GM12878 (cell line): Measurements from ENCODE around the gene STK17A. TPM values are rescaled to one million over a fixed set of nuclear protein-coding genes. Genes with fewer than 3 reads are reported as not detected.
A peak's percentile ranks its signal among the peaks of the same experiment; 100 is the strongest.

Experiments used
- CBFB ChIP-seq: IDR thresholded peaks from 2 replicates; pipeline ENCODE4 v1.6.1; 2016; ENCODE audit warnings: antibody characterized with exemption, low read depth
- CREB1 ChIP-seq: IDR thresholded peaks from 2 replicates; pipeline ENCODE4 v1.6.1; 2012; ENCODE audit warnings: low read depth, mild to moderate bottlenecking, inconsistent platforms
- FOXM1 ChIP-seq: IDR thresholded peaks from 2 replicates; pipeline ENCODE4 v1.6.1; 2012; ENCODE audit warnings: low read depth, mild to moderate bottlenecking, inconsistent platforms, low read length, moderate library complexity
- GABPA ChIP-seq: IDR thresholded peaks from 2 replicates; pipeline ENCODE4 v1.6.1; 2014; ENCODE audit warnings: antibody characterized with exemption, low read depth, mild to moderate bottlenecking, inconsistent platforms
- HDAC6 ChIP-seq: fragments of 200-600 bp; sonication (generic); IDR thresholded peaks from one replicate; pipeline ENCODE4 v1.8.0; 2017; ENCODE audit warnings: antibody characterized with exemption; ENCODE audit not compliant: unreplicated experiment
- IKZF1 ChIP-seq: fragments of 450-650 bp; conservative IDR thresholded peaks from 2 replicates; pipeline ENCODE4 v1.6.1; 2017; ENCODE audit warnings: antibody characterized with exemption, mild to moderate bottlenecking
- KAT2A ChIP-seq: conservative IDR thresholded peaks from 2 replicates; pipeline ENCODE4 v1.6.1; 2011; ENCODE audit warnings: low read depth, low read length; ENCODE audit not compliant: control insufficient read depth
- LARP7 ChIP-seq: fragments of 450-650 bp; IDR thresholded peaks from 2 replicates; pipeline ENCODE4 v1.6.1; 2017; ENCODE audit warnings: mild to moderate bottlenecking
- MYB ChIP-seq: fragments of 150-350 bp; IDR thresholded peaks from 2 replicates; pipeline ENCODE4 v1.6.1; 2014; ENCODE audit warnings: mild to moderate bottlenecking, low read depth, low read length, borderline replicate concordance
- NR2C2 ChIP-seq: IDR thresholded peaks from 2 replicates; pipeline ENCODE4 v1.6.1; 2011; ENCODE audit warnings: borderline replicate concordance, low read depth; ENCODE audit not compliant: control insufficient read depth, insufficient read length
- NRF1 ChIP-seq: conservative IDR thresholded peaks from 2 replicates; pipeline ENCODE4 v1.6.1; 2011; ENCODE audit warnings: mild to moderate bottlenecking, low read depth, low read length, improper control_type of control experiment
- POLR2AphosphoS5 ChIP-seq: IDR thresholded peaks from 2 replicates; pipeline ENCODE4 v1.6.1; 2011; ENCODE audit warnings: mild to moderate bottlenecking, low read length, inconsistent platforms
- ZNF274 ChIP-seq: IDR thresholded peaks from one replicate; pipeline ENCODE4 v1.8.0; 2011; ENCODE audit not compliant: insufficient read length, insufficient read depth
- ZNF384 ChIP-seq: IDR thresholded peaks from 2 replicates; pipeline ENCODE4 v1.6.1; 2012; ENCODE audit warnings: low read depth, mild to moderate bottlenecking, low read length, improper control_type of control experiment, borderline replicate concordance
- polyA plus RNA-seq, 11 experiments: library from polyadenylated mRNA; depleted of rRNA in 4 of 11; unstranded in 6 of 11; stranded (reverse) in 5 of 11; fragments of >200 nt; fragmentation: Nextera tagmentation in 4 of 11; fragmentation: Illumina TruSeq in 1 of 11; extraction: Ambion mirVana in 4 of 11; extraction: Trizol in 1 of 11; gene quantifications; 1 replicate in 1 of 11; 2 replicates in 10 of 11; pipeline versions ENCODE4 v1.2.1 to v1.2.3, GENCODE V29; 2011 to 2016; ENCODE audit warnings: inconsistent platforms in 2 of 11, missing spikeins in 2 of 11, low read depth in 1 of 11
- total RNA-seq, 4 experiments: library from RNA; depleted of rRNA in 3 of 4; stranded (reverse); fragments of >200 nt in 3 of 4; fragmentation: Illumina TruSeq in 1 of 4; extraction: Trizol in 1 of 4; gene quantifications; 2 replicates each; pipeline versions ENCODE4 v1.2.1 to v1.2.3, GENCODE V29; 2013 to 2021
- TF ChIP-seq, protein P1 (sequence below): fragments of 450-650 bp; IDR thresholded peaks from 2 replicates; pipeline ENCODE4 v1.6.1; 2016; ENCODE audit warnings: mild to moderate bottlenecking, moderate library complexity, borderline replicate concordance
- TF ChIP-seq, protein P2 (sequence below): fragments of 450-650 bp; IDR thresholded peaks from 2 replicates; pipeline ENCODE4 v1.6.1; 2016; ENCODE audit warnings: mild to moderate bottlenecking
- TF ChIP-seq, protein P3 (sequence below): IDR thresholded peaks from 2 replicates; pipeline ENCODE4 v1.6.1; 2012; ENCODE audit warnings: improper control_type of control experiment, low read depth, low read length; ENCODE audit not compliant: insufficient replicate concordance
- TF ChIP-seq, protein P4 (sequence below): fragments of 450-650 bp; IDR thresholded peaks from 2 replicates; pipeline ENCODE4 v1.6.1; 2017; ENCODE audit warnings: low read depth, mild to moderate bottlenecking, moderate library complexity

STK17A gene
- total and polyA plus RNA-seq, 10 of the 15 experiments (the other 5 are each of a cell fraction or from before 2014, with no cell fraction given) = 18.5 to 91.6 (median 70.8) TPM

DNA sequence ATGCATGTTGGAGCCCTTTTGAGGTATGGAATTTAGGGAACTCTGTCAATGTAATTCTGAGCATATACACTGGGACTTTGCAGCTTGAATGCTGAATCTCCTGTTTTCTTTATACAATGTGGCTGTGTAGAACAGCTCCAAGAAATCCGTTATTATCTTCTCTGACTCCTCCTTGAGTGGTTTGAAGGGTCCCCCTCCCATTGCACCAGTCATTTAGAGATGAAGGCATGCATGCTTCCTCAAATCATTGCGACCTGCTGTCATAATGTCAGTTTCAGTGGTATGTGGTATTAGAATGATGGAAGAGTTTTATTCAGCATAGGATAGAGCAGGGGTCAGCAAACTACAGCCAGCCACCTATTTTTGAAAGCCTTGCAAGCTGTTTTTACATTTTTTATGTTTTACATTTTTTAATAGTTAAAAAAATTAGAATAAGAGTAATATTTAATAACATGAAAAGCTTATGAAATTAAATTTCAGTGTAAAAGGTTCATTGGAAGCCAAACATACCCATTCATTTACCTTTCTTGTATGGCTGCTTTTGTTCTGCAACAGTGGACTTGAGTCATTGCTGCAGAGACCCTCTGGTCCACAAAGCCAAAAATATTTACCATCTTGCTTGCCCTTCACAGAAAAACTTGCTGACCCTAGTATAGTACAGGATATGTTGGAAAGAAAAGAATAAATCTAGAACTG is 8.1 kb downstream of the STK17A start (continued):
- TF ChIP-seq, protein P1, sequence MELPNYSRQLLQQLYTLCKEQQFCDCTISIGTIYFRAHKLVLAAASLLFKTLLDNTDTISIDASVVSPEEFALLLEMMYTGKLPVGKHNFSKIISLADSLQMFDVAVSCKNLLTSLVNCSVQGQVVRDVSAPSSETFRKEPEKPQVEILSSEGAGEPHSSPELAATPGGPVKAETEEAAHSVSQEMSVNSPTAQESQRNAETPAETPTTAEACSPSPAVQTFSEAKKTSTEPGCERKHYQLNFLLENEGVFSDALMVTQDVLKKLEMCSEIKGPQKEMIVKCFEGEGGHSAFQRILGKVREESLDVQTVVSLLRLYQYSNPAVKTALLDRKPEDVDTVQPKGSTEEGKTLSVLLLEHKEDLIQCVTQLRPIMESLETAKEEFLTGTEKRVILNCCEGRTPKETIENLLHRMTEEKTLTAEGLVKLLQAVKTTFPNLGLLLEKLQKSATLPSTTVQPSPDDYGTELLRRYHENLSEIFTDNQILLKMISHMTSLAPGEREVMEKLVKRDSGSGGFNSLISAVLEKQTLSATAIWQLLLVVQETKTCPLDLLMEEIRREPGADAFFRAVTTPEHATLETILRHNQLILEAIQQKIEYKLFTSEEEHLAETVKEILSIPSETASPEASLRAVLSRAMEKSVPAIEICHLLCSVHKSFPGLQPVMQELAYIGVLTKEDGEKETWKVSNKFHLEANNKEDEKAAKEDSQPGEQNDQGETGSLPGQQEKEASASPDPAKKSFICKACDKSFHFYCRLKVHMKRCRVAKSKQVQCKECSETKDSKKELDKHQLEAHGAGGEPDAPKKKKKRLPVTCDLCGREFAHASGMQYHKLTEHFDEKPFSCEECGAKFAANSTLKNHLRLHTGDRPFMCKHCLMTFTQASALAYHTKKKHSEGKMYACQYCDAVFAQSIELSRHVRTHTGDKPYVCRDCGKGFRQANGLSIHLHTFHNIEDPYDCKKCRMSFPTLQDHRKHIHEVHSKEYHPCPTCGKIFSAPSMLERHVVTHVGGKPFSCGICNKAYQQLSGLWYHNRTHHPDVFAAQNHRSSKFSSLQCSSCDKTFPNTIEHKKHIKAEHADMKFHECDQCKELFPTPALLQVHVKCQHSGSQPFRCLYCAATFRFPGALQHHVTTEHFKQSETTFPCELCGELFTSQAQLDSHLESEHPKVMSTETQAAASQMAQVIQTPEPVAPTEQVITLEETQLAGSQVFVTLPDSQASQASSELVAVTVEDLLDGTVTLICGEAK = no peak
- TF ChIP-seq POLR2AphosphoS5 = peak; percentile 43
- TF ChIP-seq CBFB = peak; percentile 97
- peak; percentile 91 for TF ChIP-seq IKZF1
- TF ChIP-seq, protein P2, sequence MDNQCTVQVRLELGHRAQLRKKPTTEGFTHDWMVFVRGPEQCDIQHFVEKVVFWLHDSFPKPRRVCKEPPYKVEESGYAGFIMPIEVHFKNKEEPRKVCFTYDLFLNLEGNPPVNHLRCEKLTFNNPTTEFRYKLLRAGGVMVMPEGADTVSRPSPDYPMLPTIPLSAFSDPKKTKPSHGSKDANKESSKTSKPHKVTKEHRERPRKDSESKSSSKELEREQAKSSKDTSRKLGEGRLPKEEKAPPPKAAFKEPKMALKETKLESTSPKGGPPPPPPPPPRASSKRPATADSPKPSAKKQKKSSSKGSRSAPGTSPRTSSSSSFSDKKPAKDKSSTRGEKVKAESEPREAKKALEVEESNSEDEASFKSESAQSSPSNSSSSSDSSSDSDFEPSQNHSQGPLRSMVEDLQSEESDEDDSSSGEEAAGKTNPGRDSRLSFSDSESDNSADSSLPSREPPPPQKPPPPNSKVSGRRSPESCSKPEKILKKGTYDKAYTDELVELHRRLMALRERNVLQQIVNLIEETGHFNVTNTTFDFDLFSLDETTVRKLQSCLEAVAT = peak; percentile 87
- no peak for TF ChIP-seq ZNF384
- TF ChIP-seq FOXM1 = peak; percentile 99
- TF ChIP-seq LARP7 = no peak
- TF ChIP-seq, protein P3, sequence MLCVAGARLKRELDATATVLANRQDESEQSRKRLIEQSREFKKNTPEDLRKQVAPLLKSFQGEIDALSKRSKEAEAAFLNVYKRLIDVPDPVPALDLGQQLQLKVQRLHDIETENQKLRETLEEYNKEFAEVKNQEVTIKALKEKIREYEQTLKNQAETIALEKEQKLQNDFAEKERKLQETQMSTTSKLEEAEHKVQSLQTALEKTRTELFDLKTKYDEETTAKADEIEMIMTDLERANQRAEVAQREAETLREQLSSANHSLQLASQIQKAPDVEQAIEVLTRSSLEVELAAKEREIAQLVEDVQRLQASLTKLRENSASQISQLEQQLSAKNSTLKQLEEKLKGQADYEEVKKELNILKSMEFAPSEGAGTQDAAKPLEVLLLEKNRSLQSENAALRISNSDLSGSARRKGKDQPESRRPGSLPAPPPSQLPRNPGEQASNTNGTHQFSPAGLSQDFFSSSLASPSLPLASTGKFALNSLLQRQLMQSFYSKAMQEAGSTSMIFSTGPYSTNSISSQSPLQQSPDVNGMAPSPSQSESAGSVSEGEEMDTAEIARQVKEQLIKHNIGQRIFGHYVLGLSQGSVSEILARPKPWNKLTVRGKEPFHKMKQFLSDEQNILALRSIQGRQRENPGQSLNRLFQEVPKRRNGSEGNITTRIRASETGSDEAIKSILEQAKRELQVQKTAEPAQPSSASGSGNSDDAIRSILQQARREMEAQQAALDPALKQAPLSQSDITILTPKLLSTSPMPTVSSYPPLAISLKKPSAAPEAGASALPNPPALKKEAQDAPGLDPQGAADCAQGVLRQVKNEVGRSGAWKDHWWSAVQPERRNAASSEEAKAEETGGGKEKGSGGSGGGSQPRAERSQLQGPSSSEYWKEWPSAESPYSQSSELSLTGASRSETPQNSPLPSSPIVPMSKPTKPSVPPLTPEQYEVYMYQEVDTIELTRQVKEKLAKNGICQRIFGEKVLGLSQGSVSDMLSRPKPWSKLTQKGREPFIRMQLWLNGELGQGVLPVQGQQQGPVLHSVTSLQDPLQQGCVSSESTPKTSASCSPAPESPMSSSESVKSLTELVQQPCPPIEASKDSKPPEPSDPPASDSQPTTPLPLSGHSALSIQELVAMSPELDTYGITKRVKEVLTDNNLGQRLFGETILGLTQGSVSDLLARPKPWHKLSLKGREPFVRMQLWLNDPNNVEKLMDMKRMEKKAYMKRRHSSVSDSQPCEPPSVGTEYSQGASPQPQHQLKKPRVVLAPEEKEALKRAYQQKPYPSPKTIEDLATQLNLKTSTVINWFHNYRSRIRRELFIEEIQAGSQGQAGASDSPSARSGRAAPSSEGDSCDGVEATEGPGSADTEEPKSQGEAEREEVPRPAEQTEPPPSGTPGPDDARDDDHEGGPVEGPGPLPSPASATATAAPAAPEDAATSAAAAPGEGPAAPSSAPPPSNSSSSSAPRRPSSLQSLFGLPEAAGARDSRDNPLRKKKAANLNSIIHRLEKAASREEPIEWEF = peak; percentile 3
- TF ChIP-seq NRF1 = no peak
- TF ChIP-seq KAT2A = no peak
- TF ChIP-seq, protein P4, sequence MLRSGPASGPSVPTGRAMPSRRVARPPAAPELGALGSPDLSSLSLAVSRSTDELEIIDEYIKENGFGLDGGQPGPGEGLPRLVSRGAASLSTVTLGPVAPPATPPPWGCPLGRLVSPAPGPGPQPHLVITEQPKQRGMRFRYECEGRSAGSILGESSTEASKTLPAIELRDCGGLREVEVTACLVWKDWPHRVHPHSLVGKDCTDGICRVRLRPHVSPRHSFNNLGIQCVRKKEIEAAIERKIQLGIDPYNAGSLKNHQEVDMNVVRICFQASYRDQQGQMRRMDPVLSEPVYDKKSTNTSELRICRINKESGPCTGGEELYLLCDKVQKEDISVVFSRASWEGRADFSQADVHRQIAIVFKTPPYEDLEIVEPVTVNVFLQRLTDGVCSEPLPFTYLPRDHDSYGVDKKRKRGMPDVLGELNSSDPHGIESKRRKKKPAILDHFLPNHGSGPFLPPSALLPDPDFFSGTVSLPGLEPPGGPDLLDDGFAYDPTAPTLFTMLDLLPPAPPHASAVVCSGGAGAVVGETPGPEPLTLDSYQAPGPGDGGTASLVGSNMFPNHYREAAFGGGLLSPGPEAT = peak; percentile 83
- peak; percentile 86 for TF ChIP-seq CREB1
- TF ChIP-seq HDAC6 = no peak
- no peak for TF ChIP-seq ZNF274
- no peak for TF ChIP-seq MYB
- TF ChIP-seq GABPA = peak; percentile 59; the same call in 1 of the 2 replicates
- TF ChIP-seq NR2C2 = no peak
